Activated T-cell treated with anti-CD3 and anti-CD28 coated beads, Interleukin-2, amount 50 U/mL, for 24 hours (primary cell): ENCODE measurements around the gene ETS1.
A peak's percentile ranks its signal among the peaks of the same experiment; 100 is the strongest.

Experiments used
- DNase-seq: peaks from one replicate; pipeline ENCODE4 v3.0.0-alpha.2; 2020
- H3K27ac Mint-ChIP-seq: 2 replicates; pipeline ENCODE4 v1.8.0; 2020; ENCODE audit warnings: mild to moderate bottlenecking, mixed read lengths
- H3K27me3 Mint-ChIP-seq: 2 replicates; pipeline ENCODE4 v1.8.0; 2020; ENCODE audit warnings: mixed read lengths
- H3K36me3 Mint-ChIP-seq: 2 replicates; pipeline ENCODE4 v1.8.0; 2020; ENCODE audit warnings: low read depth, mixed read lengths
- H3K4me1 Mint-ChIP-seq: 2 replicates; pipeline ENCODE4 v1.8.0; 2020; ENCODE audit warnings: low read depth, mixed read lengths
- H3K4me3 Mint-ChIP-seq: 2 replicates; pipeline ENCODE4 v1.8.0; 2020; ENCODE audit warnings: mild to moderate bottlenecking, moderate library complexity, mixed read lengths
- H3K9me3 Mint-ChIP-seq: 2 replicates; pipeline ENCODE4 v1.8.0; 2020; ENCODE audit warnings: mixed read lengths

ETS1 gene

GRCh38 chr11:128590587-128590986 is 3.2 kb upstream of the ETS1 start:
- Mint-ChIP-seq H3K4me3 (no peak overlapping the region), H3K27ac (no peak overlapping the region), H3K27me3 (no peaks in the 10 kb centered on the region), H3K4me1 (peaks cover 12% of the 10 kb centered on the region), H3K36me3 (no peaks in the 10 kb centered on the region), H3K9me3 (no peaks in the 10 kb centered on the region)
- DNase-seq: no peak

- H3K9me3 Mint-ChIP-seq: no peaks in the 10 kb centered on the region
- H3K4me1 Mint-ChIP-seq: peaks cover 8% of the 10 kb centered on the region
- H3K36me3 Mint-ChIP-seq: no peaks in the 10 kb centered on the region
- DNase-seq: no peak
- no peak overlapping the region for H3K4me3 Mint-ChIP-seq
- no peak overlapping the region for H3K27ac Mint-ChIP-seq
- no peaks in the 10 kb centered on the region for H3K27me3 Mint-ChIP-seq
These were observed 2.6 kb upstream of the ETS1 start for GRCh38 chr11:128589998-128590397.

- no peak for DNase-seq
- Mint-ChIP-seq H3K9me3 (no peaks in the 10 kb centered on the region), H3K4me3 (no peak overlapping the region), H3K4me1 (peaks cover 16% of the 10 kb centered on the region), H3K27ac (no peak overlapping the region), H3K36me3 (no peaks in the 10 kb centered on the region), H3K27me3 (no peaks in the 10 kb centered on the region)
These were observed 735 bp upstream of the ETS1 start for GRCh38 chr11:128588093-128588492.

DNA sequence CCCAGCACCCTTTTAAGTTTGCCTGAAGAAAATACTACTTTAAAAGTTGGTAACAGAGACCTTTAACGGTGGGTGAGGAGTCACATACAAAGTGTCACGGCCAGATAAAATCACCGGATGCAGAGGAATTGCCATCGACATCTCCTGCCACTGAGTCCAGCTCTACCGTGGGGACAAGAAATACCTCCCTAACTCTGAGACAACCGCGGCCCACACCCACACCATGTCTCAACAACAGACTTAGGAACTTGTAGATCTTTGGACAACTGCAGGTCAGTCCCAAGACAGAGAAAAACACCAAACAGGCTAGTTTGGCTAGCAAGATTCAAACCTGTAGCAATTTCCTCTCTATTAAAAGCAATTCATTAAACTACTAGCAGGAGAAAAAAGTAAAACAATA is 669 bp downstream of the ETS1 start:
- Mint-ChIP-seq H3K27me3 (no peaks in the 10 kb centered on the region), H3K4me1 (peaks cover 28% of the 10 kb centered on the region), H3K4me3 (no peak overlapping the region), H3K27ac (no peak overlapping the region), H3K36me3 (no peaks in the 10 kb centered on the region), H3K9me3 (no peaks in the 10 kb centered on the region)
- no peak for DNase-seq

GRCh38 chr11:128585498-128586238 is 1.7 kb downstream of the ETS1 start:
- H3K27me3 Mint-ChIP-seq: no peaks in the 10 kb centered on the region
- DNase-seq: no peak
- H3K27ac Mint-ChIP-seq: no peak overlapping the region
- no peak overlapping the region for H3K4me3 Mint-ChIP-seq
- peaks cover 39% of the 10 kb centered on the region for H3K4me1 Mint-ChIP-seq
- no peaks in the 10 kb centered on the region for H3K9me3 Mint-ChIP-seq
- no peaks in the 10 kb centered on the region for H3K36me3 Mint-ChIP-seq

GRCh38 chr11:128584253-128584652 is 3.1 kb downstream of the ETS1 start:
- H3K27me3 Mint-ChIP-seq: no peaks in the 10 kb centered on the region
- peaks cover 53% of the 10 kb centered on the region for H3K4me1 Mint-ChIP-seq
- H3K9me3 Mint-ChIP-seq: no peaks in the 10 kb centered on the region
- no peak overlapping the region for H3K4me3 Mint-ChIP-seq
- no peaks in the 10 kb centered on the region for H3K36me3 Mint-ChIP-seq
- H3K27ac Mint-ChIP-seq: no peak overlapping the region
- no peak for DNase-seq

GRCh38 chr11:128582496-128583366 is 4.6 kb downstream of the ETS1 start:
- H3K4me1 Mint-ChIP-seq: peaks cover 64% of the 10 kb centered on the region
- H3K36me3 Mint-ChIP-seq: no peaks in the 10 kb centered on the region
- H3K4me3 Mint-ChIP-seq: peak overlapping the region; percentile 61
- H3K9me3 Mint-ChIP-seq: no peaks in the 10 kb centered on the region
- DNase-seq: peak; percentile 40
- H3K27me3 Mint-ChIP-seq: no peaks in the 10 kb centered on the region
- H3K27ac Mint-ChIP-seq: peak overlapping the region; percentile 87

GRCh38 chr11:128581561-128582272 is 5.6 kb downstream of the ETS1 start:
- DNase-seq: no peak
- H3K9me3 Mint-ChIP-seq: no peaks in the 10 kb centered on the region
- no peaks in the 10 kb centered on the region for H3K27me3 Mint-ChIP-seq
- no peak overlapping the region for H3K4me3 Mint-ChIP-seq
- H3K36me3 Mint-ChIP-seq: no peaks in the 10 kb centered on the region
- H3K4me1 Mint-ChIP-seq: peaks cover 74% of the 10 kb centered on the region
- peak overlapping the region; percentile 97 for H3K27ac Mint-ChIP-seq

GRCh38 chr11:128580612-128581011 is 6.7 kb downstream of the ETS1 start:
- H3K27me3 Mint-ChIP-seq: no peaks in the 10 kb centered on the region
- DNase-seq: no peak
- peak overlapping the region; percentile 97 for H3K27ac Mint-ChIP-seq
- H3K4me1 Mint-ChIP-seq: peaks cover 83% of the 10 kb centered on the region
- peak overlapping the region; percentile 72 for H3K4me3 Mint-ChIP-seq
- no peaks in the 10 kb centered on the region for H3K36me3 Mint-ChIP-seq
- no peaks in the 10 kb centered on the region for H3K9me3 Mint-ChIP-seq

DNA sequence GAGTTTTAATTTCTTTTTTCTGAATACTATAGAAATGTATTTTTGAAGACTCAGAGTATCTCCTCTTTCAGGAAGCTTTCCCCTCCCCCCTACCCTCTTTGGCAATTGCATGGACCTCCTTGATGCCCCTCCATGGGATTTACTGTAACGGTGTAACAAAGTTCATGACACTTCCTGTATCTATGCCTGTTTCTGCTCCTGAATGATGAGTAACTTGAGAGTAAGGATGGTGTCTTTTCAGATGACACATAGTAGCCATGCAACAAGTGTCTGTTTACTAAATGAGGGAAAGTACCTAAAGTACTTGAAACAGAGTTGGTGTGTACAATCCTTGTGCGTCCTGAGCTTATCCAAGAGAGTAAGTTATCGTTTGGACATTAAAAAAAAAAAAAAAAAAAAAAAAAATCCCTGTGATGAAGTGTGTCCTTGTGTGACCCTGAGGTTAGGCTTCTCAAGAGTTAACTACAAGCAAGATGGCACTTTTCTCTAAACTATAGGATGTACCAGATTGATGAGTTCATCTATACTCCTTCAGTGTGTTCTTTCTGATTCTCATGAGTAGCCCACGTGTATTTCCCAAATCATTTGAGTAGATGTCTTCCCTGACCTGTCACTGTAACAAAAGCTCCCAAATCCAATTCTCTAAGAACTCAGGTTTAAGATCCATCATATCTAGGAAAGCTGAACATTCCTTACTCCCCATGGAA is 7.4 kb downstream of the ETS1 start:
- H3K36me3 Mint-ChIP-seq: no peaks in the 10 kb centered on the region
- H3K9me3 Mint-ChIP-seq: no peaks in the 10 kb centered on the region
- peak overlapping the region; percentile 72 for H3K4me3 Mint-ChIP-seq
- no peak for DNase-seq
- no peaks in the 10 kb centered on the region for H3K27me3 Mint-ChIP-seq
- peaks cover 87% of the 10 kb centered on the region for H3K4me1 Mint-ChIP-seq
- peak overlapping the region; percentile 97 for H3K27ac Mint-ChIP-seq

- no peak for DNase-seq
- peaks cover 74% of the 10 kb centered on the region for H3K4me1 Mint-ChIP-seq
- H3K4me3 Mint-ChIP-seq: no peak overlapping the region
- H3K36me3 Mint-ChIP-seq: no peaks in the 10 kb centered on the region
- H3K27ac Mint-ChIP-seq: no peak overlapping the region
- peaks cover 3% of the 10 kb centered on the region for H3K9me3 Mint-ChIP-seq
- no peaks in the 10 kb centered on the region for H3K27me3 Mint-ChIP-seq
These were observed 10.8 kb downstream of the ETS1 start for GRCh38 chr11:128576555-128576954.

DNA sequence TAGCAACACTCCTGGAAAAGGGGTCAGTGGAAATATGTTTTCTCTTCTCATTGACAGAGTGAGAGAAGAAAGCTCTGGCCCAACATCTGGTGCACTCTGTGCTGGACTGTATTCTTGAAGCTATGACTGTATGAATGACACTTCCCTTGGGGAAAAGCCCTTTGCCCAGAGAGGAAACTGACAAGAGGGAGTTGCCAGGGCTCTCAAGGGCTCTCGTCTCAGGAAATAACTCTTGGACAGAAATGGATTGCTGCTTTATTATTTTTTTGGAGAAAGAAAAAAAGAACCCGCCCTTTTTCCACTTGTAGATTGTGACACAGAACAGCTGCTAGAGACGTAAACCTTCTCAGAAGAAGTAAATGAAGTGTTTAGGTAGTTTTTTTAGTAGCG is 11.4 kb downstream of the ETS1 start:
- H3K36me3 Mint-ChIP-seq: no peaks in the 10 kb centered on the region
- no peaks in the 10 kb centered on the region for H3K27me3 Mint-ChIP-seq
- H3K9me3 Mint-ChIP-seq: peaks cover 3% of the 10 kb centered on the region
- H3K4me3 Mint-ChIP-seq: no peak overlapping the region
- H3K27ac Mint-ChIP-seq: peak overlapping the region; percentile 12
- H3K4me1 Mint-ChIP-seq: peaks cover 68% of the 10 kb centered on the region
- no peak for DNase-seq

DNA sequence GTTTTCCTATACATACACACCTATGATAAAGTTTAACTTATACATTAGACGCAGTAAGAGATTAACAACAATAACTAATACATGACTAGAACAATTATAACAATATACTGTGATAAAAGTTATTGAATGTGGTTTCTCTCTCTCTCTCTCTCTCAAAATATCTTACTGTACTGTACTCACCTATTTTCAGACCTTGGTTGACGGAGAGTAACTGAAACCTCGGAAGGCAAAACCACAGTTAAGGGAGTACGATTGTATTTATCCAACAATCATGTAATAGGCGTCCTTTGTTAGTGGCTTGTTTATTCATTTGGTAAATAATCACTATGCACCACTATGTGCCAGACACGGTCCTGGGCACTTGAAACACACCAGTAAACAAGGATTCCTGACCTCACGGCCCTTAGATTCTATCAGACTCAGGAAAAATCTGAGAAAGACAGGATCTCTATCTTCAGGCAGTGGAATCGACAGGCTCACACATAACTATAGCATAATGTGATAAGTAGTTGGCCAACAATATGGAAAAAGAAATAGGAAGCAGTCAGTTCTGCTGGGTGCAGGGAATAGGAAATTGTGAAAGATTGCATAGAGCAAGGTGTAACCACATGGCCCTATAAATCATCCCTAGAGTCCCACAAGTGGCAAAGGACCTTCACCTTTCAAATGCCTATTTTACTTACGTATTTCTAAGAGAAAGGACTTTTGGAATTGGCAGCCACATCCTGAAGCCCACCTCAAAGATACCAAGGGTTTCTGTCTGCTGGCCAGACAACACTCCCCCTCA is 12.0 kb downstream of the ETS1 start:
- no peak for DNase-seq
- H3K4me3 Mint-ChIP-seq: no peak overlapping the region
- no peaks in the 10 kb centered on the region for H3K27me3 Mint-ChIP-seq
- peaks cover 3% of the 10 kb centered on the region for H3K9me3 Mint-ChIP-seq
- H3K36me3 Mint-ChIP-seq: no peaks in the 10 kb centered on the region
- peaks cover 62% of the 10 kb centered on the region for H3K4me1 Mint-ChIP-seq
- H3K27ac Mint-ChIP-seq: peak overlapping the region; percentile 7
